Nephron (organoid): ENCODE measurements around the gene RSAD1.

Experiments used
- H3K27ac Mint-ChIP-seq, 3 experiments: 2 replicates each; pipeline ENCODE4 v1.8.0; 2020; ENCODE audit warnings: mixed read lengths in 3 of 3, mild to moderate bottlenecking in 2 of 3, moderate library complexity in 1 of 3
- H3K27me3 Mint-ChIP-seq: 2 replicates; pipeline ENCODE4 v1.8.0; 2021; ENCODE audit warnings: low read depth, mild to moderate bottlenecking, moderate library complexity, mixed read lengths
- H3K36me3 Mint-ChIP-seq: 2 replicates; pipeline ENCODE4 v1.8.0; 2020; ENCODE audit warnings: low read depth, mixed read lengths
- H3K4me1 Mint-ChIP-seq: 2 replicates; pipeline ENCODE4 v1.8.0; 2020; ENCODE audit warnings: mixed read lengths
- H3K4me3 Mint-ChIP-seq, 3 experiments: 2 replicates each; pipeline ENCODE4 v1.8.0; 2020; ENCODE audit warnings: mild to moderate bottlenecking in 3 of 3, mixed read lengths in 3 of 3, moderate library complexity in 2 of 3
- H3K9me3 Mint-ChIP-seq: 2 replicates; pipeline ENCODE4 v1.8.0; 2020; ENCODE audit warnings: mixed read lengths
- TF ChIP-seq, protein P1 (sequence below), 3 experiments: fragments of 200-600 bp; sonication (generic); IDR thresholded peaks; one replicate each; pipeline ENCODE4 v1.5.0; 2021; ENCODE audit warnings: antibody characterized with exemption in 3 of 3; ENCODE audit not compliant: unreplicated experiment in 3 of 3

Gene RSAD1

DNA sequence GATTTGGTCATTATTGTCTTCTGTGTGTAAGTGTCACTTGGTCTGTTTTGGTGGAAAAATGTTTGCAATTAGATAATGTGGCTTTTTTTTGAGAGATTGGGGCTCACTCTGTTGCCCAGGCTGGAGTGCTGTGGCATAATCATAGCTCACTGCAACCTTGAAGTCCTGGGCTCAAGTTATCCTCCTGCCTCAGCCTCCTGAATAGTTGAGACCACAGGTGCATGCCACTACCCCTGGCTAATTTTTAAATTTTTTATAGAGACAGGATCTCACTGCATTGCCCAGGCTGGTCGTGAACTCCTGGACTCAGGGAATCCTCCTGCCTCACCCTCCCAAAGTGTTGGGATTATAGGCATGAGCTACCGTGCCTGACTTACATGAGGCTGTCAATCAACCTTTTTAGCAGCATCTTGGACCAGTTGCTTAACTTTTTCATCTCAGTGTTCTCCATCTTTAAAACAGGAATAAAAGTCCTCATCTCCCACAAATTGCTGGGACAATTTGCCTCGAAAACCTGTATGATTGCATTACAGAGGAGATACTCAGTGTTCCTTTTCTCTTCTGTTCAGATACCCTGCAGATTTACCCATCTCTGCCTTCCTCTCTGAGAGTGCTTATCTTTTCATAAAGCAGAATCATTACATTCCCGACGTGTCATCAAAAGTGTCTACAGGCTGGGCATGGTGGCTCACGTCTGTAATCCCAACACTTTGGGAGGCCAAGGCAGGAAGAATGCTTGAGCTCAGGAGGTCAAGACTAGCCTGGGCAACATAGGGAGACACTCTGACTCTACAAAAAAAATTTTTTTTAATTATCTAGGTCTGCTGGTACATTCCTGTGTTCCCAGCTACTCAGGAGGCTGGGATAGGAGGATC lies 33.6 kb upstream of the RSAD1 start:
- Mint-ChIP-seq H3K4me3 (no peak overlapping the region), H3K4me1 (peaks cover 37% of the 10 kb centered on the region), H3K27me3 (peaks cover 3% of the 10 kb centered on the region), H3K36me3 (no peaks in the 10 kb centered on the region), H3K27ac (peak overlapping the region in 2 of 3 experiments; percentile 68 to 70), H3K9me3 (no peaks in the 10 kb centered on the region)
- TF ChIP-seq, protein P1, sequence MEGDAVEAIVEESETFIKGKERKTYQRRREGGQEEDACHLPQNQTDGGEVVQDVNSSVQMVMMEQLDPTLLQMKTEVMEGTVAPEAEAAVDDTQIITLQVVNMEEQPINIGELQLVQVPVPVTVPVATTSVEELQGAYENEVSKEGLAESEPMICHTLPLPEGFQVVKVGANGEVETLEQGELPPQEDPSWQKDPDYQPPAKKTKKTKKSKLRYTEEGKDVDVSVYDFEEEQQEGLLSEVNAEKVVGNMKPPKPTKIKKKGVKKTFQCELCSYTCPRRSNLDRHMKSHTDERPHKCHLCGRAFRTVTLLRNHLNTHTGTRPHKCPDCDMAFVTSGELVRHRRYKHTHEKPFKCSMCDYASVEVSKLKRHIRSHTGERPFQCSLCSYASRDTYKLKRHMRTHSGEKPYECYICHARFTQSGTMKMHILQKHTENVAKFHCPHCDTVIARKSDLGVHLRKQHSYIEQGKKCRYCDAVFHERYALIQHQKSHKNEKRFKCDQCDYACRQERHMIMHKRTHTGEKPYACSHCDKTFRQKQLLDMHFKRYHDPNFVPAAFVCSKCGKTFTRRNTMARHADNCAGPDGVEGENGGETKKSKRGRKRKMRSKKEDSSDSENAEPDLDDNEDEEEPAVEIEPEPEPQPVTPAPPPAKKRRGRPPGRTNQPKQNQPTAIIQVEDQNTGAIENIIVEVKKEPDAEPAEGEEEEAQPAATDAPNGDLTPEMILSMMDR (IDR thresholded peaks at IDR 0.05; ENCODE audit: unreplicated experiment in 3 of 3): no peak

DNA sequence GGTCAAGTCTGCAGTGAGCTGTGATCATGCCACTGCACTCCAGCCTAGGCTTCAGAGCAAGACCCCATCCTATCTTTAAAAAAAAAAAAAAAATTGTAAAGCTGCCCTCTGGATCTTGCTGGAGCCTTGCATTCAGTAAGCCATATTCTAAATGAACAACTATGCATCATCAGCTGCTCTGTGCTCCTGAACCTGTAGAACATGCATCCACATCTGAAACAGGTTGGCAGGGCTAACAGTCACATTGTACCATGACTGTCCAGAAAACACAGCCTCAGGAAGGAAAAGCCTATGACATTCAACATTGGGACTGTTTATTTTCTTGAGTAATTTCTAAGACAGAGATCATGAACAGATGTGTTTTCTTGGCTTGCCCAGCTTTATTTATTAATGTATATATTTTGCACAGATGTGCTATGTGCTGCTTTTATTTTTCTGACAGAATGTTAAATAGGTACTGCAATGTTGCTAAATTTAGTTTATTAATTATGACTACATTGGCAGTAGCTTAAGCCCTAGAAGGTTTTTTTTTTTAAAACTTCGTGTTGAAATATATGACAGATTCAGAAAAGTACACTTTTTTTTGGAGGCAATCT lies 32.8 kb upstream of the RSAD1 start:
- TF ChIP-seq, protein P1 (IDR thresholded peaks at IDR 0.05; ENCODE audit: unreplicated experiment in 3 of 3): no peak
- H3K27ac Mint-ChIP-seq: peak overlapping the region in 2 of 3 experiments; percentile 58 to 70
- no peaks in the 10 kb centered on the region for H3K9me3 Mint-ChIP-seq
- peaks cover 30% of the 10 kb centered on the region for H3K4me1 Mint-ChIP-seq
- peaks cover 5% of the 10 kb centered on the region for H3K36me3 Mint-ChIP-seq
- H3K4me3 Mint-ChIP-seq: no peak overlapping the region
- peaks cover 3% of the 10 kb centered on the region for H3K27me3 Mint-ChIP-seq

DNA sequence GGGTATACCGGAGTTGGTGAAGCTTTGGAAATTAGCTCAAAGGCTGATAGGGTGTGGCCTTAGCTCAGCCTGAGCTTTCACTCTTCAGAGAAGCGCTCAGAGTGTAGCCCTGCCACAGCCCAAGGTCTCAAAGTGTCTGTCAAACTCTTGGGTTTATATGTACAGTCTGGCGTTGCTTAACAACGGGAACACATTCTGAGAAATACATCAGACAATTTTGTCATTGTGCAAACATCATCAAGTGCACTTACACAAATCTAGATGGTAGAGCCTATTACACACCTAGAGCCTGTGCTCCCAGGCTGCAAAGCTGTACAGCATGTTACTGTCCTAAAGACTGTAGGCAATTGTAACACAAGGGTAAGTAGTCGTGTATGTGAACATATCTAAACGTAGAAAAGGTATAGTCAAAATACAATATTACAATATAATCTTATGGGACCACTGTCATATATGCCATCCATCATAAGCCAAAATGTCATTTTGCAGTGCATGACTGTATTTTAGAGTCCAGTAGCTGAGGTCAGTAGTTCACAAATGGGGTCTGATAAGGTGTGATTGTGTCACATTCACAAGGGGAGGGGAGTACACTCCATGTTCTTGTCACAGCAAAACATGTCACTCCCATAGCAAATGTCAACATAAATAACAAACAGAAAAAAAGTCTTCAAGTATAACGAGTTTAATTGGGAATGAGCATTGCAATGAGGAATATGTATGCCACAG lies 30.6 kb upstream of the RSAD1 start:
- peaks cover 5% of the 10 kb centered on the region for H3K36me3 Mint-ChIP-seq
- peaks cover 28% of the 10 kb centered on the region for H3K4me1 Mint-ChIP-seq
- no peak overlapping the region for H3K4me3 Mint-ChIP-seq
- H3K27ac Mint-ChIP-seq: no peak overlapping the region
- TF ChIP-seq, protein P1 (IDR thresholded peaks at IDR 0.05; ENCODE audit: unreplicated experiment in 3 of 3): no peak
- peaks cover 3% of the 10 kb centered on the region for H3K27me3 Mint-ChIP-seq
- H3K9me3 Mint-ChIP-seq: no peaks in the 10 kb centered on the region

DNA sequence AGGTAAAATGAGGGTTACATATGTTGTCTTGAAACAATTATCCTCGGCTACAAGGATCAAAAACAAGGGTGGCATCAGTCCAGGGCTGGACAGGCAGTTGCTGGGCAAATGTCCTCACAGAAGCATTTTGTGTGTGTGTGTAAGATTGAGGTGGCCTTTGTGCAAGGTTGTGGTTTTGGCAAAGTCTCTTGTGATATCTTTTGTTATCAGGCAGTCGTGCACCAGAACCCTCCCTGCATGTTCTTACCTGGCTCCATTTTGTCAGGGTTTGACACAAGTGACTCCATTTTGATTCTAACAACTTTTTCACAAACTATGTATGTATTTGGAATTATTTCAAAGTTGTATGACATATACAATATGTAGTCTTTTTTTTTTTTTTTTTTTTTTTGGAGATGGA lies 30.0 kb upstream of the RSAD1 start:
- Mint-ChIP-seq H3K4me1 (peaks cover 22% of the 10 kb centered on the region), H3K27me3 (peaks cover 3% of the 10 kb centered on the region), H3K36me3 (peaks cover 5% of the 10 kb centered on the region), H3K9me3 (no peaks in the 10 kb centered on the region), H3K27ac (no peak overlapping the region), H3K4me3 (no peak overlapping the region)
- TF ChIP-seq, protein P1 (IDR thresholded peaks at IDR 0.05; ENCODE audit: unreplicated experiment in 3 of 3): no peak

DNA sequence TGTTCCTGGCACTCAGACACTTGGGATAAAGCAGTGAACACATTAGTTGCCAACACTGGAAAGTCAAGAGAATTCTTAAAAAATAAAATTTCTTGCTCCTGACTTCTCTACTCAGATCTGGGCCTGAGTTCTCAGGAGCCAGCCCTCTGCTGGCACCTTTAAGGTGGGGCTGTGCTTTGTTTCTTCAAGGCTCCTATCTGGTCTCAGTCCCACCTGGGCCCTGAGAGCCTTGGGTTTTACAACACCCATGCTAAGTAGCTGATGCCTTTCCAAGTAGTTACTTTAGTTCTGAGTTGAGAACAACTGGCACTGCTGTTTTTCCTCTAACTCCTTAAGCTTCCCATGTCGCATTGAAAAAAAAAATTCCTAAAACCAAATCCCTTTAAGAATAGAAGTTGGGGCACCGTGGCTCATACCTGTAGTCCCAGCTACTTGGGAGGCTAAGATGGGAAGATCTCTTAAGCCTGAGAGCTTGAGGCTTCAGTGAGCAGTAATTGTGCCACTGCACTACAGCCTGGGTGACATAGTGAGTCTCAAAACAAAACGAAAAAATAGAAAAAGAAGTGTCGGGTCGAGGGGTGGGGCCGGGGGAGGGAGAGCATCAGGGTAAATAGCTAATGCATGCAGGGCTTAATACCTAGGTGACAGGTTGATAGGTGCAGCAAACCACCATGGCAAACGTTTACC lies 26.6 kb upstream of the RSAD1 start:
- H3K4me3 Mint-ChIP-seq: no peak overlapping the region
- TF ChIP-seq, protein P1 (IDR thresholded peaks at IDR 0.05; ENCODE audit: unreplicated experiment in 3 of 3): no peak
- no peaks in the 10 kb centered on the region for H3K9me3 Mint-ChIP-seq
- H3K27me3 Mint-ChIP-seq: no peaks in the 10 kb centered on the region
- peaks cover 9% of the 10 kb centered on the region for H3K36me3 Mint-ChIP-seq
- no peaks in the 10 kb centered on the region for H3K4me1 Mint-ChIP-seq
- H3K27ac Mint-ChIP-seq: no peak overlapping the region
